Endothelial cell of umbilical vein (primary cell): ENCODE measurements around the gene FHOD1. TPM values are rescaled to one million over a fixed set of nuclear protein-coding genes. Genes with fewer than 3 reads are reported as not detected.

Source experiments
- BruUV-seq: library from RNA; stranded (reverse); fragments of 400-500 nt; replicated peaks from 2 replicates; lab custom pipeline; 2021; lab: Mats Ljungman, UMichigan
- CTCF ChIA-PET: fragments of 300-600, 350-600 bp; sonication (Branson Sonifier 250); formaldehyde crosslinking; loops from one replicate; lab custom pipeline; 2021; ENCODE audit warnings: antibody characterized with exemption, inconsistent platforms; lab: Charles Lee
- POLR2A ChIA-PET: fragments of 300-600, 350-600 bp; sonication (Branson Sonifier 250); formaldehyde crosslinking; loops from one replicate; lab custom pipeline; 2021; ENCODE audit warnings: antibody characterized with exemption, inconsistent platforms; lab: Charles Lee
- DNase-seq: peaks from one replicate; pipeline ENCODE4 v3.0.0-alpha.2; 2011; ENCODE audit warnings: low read depth, low spot score
- FAIRE-seq: peaks from 2 replicates; lab custom pipeline; 2011; peaks lifted over from hg19 to GRCh38; lab: Jason Lieb, UNC
- H2AFZ ChIP-seq: 2 replicates; pipeline ENCODE4 v1.6.0; 2012; ENCODE audit warnings: low read depth, low read length, control low read depth, inconsistent platforms
- H3K27ac ChIP-seq: 2 replicates; pipeline ENCODE4 v1.5.1; 2011; ENCODE audit warnings: low read depth, mild to moderate bottlenecking, control low read depth, low read length, moderate library complexity; ENCODE audit not compliant: insufficient read depth
- H3K27me3 ChIP-seq, 2 experiments: 2 replicates each; pipeline versions ENCODE4 v1.6.0 to v1.6.1; 2011; ENCODE audit warnings: low read length in 2 of 2, mixed read lengths in 1 of 2; ENCODE audit not compliant: control insufficient read depth in 2 of 2, insufficient read depth in 2 of 2
- H3K36me3 ChIP-seq, 2 experiments: 2 replicates in 1 of 2; 3 replicates in 1 of 2; pipeline ENCODE4 v1.5.1; 2011; ENCODE audit warnings: low read length in 2 of 2, mild to moderate bottlenecking in 1 of 2, moderate library complexity in 1 of 2; ENCODE audit not compliant: control insufficient read depth in 2 of 2, insufficient read depth in 2 of 2; ENCODE audit errors: extremely low read depth in 1 of 2
- H3K4me1 ChIP-seq: 3 replicates; pipeline ENCODE4 v1.5.1; 2011; ENCODE audit warnings: mild to moderate bottlenecking, low read length; ENCODE audit not compliant: control insufficient read depth, insufficient read depth; ENCODE audit errors: extremely low read depth
- H3K4me2 ChIP-seq: 2 replicates; pipeline ENCODE4 v1.6.1; 2011; ENCODE audit warnings: low read length, control low read depth, mixed read lengths; ENCODE audit not compliant: insufficient read depth
- H3K4me3 ChIP-seq, 3 experiments: fragments of 200-600 bp in 1 of 3; sonication (generic), shearing (Covaris generic) in 1 of 3; replicated peaks in 1 of 3; 2 replicates each; pipeline ENCODE4 v1.5.1; 2011 to 2016; ENCODE audit warnings: control low read depth in 3 of 3, low read length in 3 of 3, mild to moderate bottlenecking in 2 of 3, inconsistent platforms in 1 of 3, low read depth in 1 of 3, moderate library complexity in 1 of 3; ENCODE audit not compliant: insufficient read depth in 1 of 3
- H3K79me2 ChIP-seq: 2 replicates; pipeline ENCODE4 v1.6.0; 2012; ENCODE audit warnings: low read length, inconsistent platforms; ENCODE audit not compliant: control insufficient read depth, insufficient read depth
- H3K9ac ChIP-seq: replicated peaks from 2 replicates; pipeline ENCODE3; 2011; ENCODE audit warnings: low read length, control low read depth; ENCODE audit not compliant: insufficient read depth; ENCODE audit errors: extremely low read depth
- H3K9me1 ChIP-seq: replicated peaks from 3 replicates; pipeline ENCODE4 v1.6.0; 2011; ENCODE audit warnings: mild to moderate bottlenecking, low read length; ENCODE audit not compliant: control insufficient read depth, insufficient read depth; ENCODE audit errors: extremely low read depth
- H3K9me3 ChIP-seq: replicated peaks from 2 replicates; pipeline ENCODE4 v1.5.1; 2012; ENCODE audit warnings: low read length, inconsistent platforms; ENCODE audit not compliant: control insufficient read depth, insufficient read depth
- H4K20me1 ChIP-seq: replicated peaks from 2 replicates; pipeline ENCODE3; 2011; ENCODE audit warnings: mild to moderate bottlenecking, low read length; ENCODE audit not compliant: control insufficient read depth, insufficient read depth; ENCODE audit errors: extremely low read depth
- EZH2 ChIP-seq: IDR thresholded peaks from 2 replicates; pipeline ENCODE4 v1.6.1; 2012; ENCODE audit warnings: borderline replicate concordance, low read depth, mild to moderate bottlenecking, moderate library complexity, low read length, inconsistent platforms; ENCODE audit not compliant: severe bottlenecking
- FOS ChIP-seq: IDR thresholded peaks from 2 replicates; pipeline ENCODE4 v1.6.1; 2011; ENCODE audit warnings: mild to moderate bottlenecking, low read length, moderate library complexity, borderline replicate concordance; ENCODE audit not compliant: insufficient read depth
- GATA2 ChIP-seq: IDR thresholded peaks from 2 replicates; pipeline ENCODE4 v1.7.0; 2011; ENCODE audit warnings: low read depth, mild to moderate bottlenecking, moderate library complexity, mixed read lengths, low read length; ENCODE audit not compliant: insufficient read length, insufficient read depth
- MAX ChIP-seq: IDR thresholded peaks from 2 replicates; pipeline ENCODE4 v1.6.1; 2011; ENCODE audit not compliant: insufficient read depth, insufficient read length
- MYC ChIP-seq: IDR thresholded peaks from one replicate; pipeline ENCODE4 v1.6.1; 2011; ENCODE audit warnings: mild to moderate bottlenecking, low read depth, low read length
- POLR2A ChIP-seq: IDR thresholded peaks from 2 replicates; pipeline ENCODE4 v1.6.1; 2012; ENCODE audit warnings: low read depth, mild to moderate bottlenecking, control low read depth, low read length
- POLR2AphosphoS5 ChIP-seq: IDR thresholded peaks from 2 replicates; pipeline ENCODE4 v1.6.1; 2012; ENCODE audit warnings: low read depth, mild to moderate bottlenecking, control low read depth, low read length, moderate library complexity; ENCODE audit not compliant: insufficient read depth
- dilution Hi-C: fragments of 300-500 bp; cut with MboI; formaldehyde crosslinking; loops from one replicate; pipeline ENCODE4 v1.15.0; 2019; ENCODE audit warnings: low sequenced_read_pairs; ENCODE audit not compliant: extremely low pct_ligation_motif_present
- intact Hi-C: fragments of 100-400 bp; cut with micrococcal nuclease; formaldehyde crosslinking; loops from one replicate; pipeline ENCODE4 v1.10.0; 2022
- polyA plus RNA-seq, 4 experiments: library from polyadenylated mRNA; depleted of rRNA in 3 of 4; stranded (reverse) in 3 of 4; unstranded in 1 of 4; fragments of >200 nt; gene quantifications; 2 replicates each; pipeline versions ENCODE4 v1.2.1 to v1.2.3, GENCODE V29; 2011 to 2012; ENCODE audit warnings: missing spikeins in 1 of 4
- total RNA-seq: library from RNA; stranded (reverse); gene quantifications from 2 replicates; pipeline ENCODE4 v1.2.3, GENCODE V29; 2021
- TF ChIP-seq, protein P1 (sequence below), 2 donors: IDR thresholded peaks; 1 replicate in 1 of 2; 2 replicates in 1 of 2; pipeline ENCODE4 v1.5.1; 2011; ENCODE audit warnings: low read length in 2 of 2, mild to moderate bottlenecking in 2 of 2, moderate library complexity in 2 of 2, control low read depth in 1 of 2, inconsistent platforms in 1 of 2, low read depth in 1 of 2; ENCODE audit not compliant: insufficient read depth in 1 of 2; ENCODE audit errors: extremely low read depth in 1 of 2

The FHOD1 gene
- total and polyA plus RNA-seq, 2 donors (not counting 3 experiments of a cell fraction or from before 2014, with no cell fraction given), result 63.6 to 124 TPM

DNA sequence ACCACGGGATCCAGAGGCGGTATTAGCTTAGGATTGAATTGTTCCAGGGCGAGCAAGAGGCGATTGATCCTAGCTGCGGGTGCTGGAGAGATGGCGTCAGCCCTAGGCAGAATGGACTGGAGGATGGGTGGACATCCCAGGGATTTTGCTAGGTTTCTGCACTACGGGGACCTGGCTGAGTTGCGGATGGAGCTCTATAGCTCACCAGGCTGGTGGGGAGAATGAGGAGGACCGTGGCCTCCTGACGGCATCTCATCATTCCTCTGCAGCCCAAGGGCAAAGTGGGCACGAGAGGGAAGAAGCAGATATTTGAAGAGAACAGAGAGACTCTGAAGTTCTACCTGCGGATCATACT is 19.7 kb downstream of the FHOD1 start:
- intact Hi-C loops (loop anchor here (1.0 to 5.0 kb wide), 2 partner anchors 10 to 35 kb away; partner anchors contain the start of genes E2F4 and EXOC3L1), dilution Hi-C loops (no loop called here)
- Histone ChIP-seq H3K4me2 (peak overlapping the region; percentile 79), H4K20me1 (no peaks in the 10 kb centered on the region), H2AFZ (no peak overlapping the region), H3K27me3 (no peaks in the 10 kb centered on the region), H3K4me1 (peaks cover 18% of the 10 kb centered on the region), H3K9me1 (no peaks in the 10 kb centered on the region), H3K9me3 (no peaks in the 10 kb centered on the region), H3K79me2 (peaks cover 11% of the 10 kb centered on the region), H3K27ac (peak overlapping the region; percentile 44), H3K4me3 (peak overlapping the region; percentile 66 to 86 (median 78)), H3K9ac (peak overlapping the region; percentile 77), H3K36me3 (peaks cover 10 to 39% of the 10 kb centered on the region in 2 experiments)
- CTCF ChIA-PET, result interaction anchor here (0.9 to 2.6 kb wide), 5 partner anchors 19 to 210 kb away, joined by 3 to 15 read pairs (median 5); no protein-coding TSS in a partner anchor
- BruUV-seq, result TSS peak; percentile 37
- POLR2A ChIA-PET, result interaction anchor here (0.5 to 1.8 kb wide), 7 partner anchors 10 to 589 kb away, joined by 3 to 10 read pairs (median 5); partner anchors contain the start of gene FHOD1
- no peak for TF ChIP-seq MYC
- DNase-seq (no peak), FAIRE-seq (no peak)

- Histone ChIP-seq H3K79me2 (peaks cover 11% of the 10 kb centered on the region), H2AFZ (peak within 1 kb of the TSS; percentile 12), H3K9me1 (no peaks in the 10 kb centered on the region), H3K4me1 (peaks cover 18% of the 10 kb centered on the region), H3K9me3 (no peaks in the 10 kb centered on the region), H3K36me3 (peaks cover 10 to 38% of the 10 kb centered on the region in 2 experiments), H3K27ac (peak within 1 kb of the TSS; percentile 44), H3K27me3 (no peaks in the 10 kb centered on the region), H4K20me1 (no peaks in the 10 kb centered on the region), H3K4me3 (peak within 1 kb of the TSS; percentile 66 to 86 (median 78)), H3K4me2 (peak within 1 kb of the TSS; percentile 79), H3K9ac (peak within 1 kb of the TSS; percentile 77)
- ChIA-PET CTCF (interaction anchor here (0.9 to 2.6 kb wide), 9 partner anchors 10 to 209 kb away, joined by 3 to 15 read pairs (median 5); partner anchors contain the start of gene FHOD1), POLR2A (interaction anchor here (0.5 to 1.8 kb wide), 6 partner anchors 10 to 590 kb away, joined by 3 to 10 read pairs (median 6); partner anchors contain the start of gene FHOD1)
- TF ChIP-seq, protein P1, sequence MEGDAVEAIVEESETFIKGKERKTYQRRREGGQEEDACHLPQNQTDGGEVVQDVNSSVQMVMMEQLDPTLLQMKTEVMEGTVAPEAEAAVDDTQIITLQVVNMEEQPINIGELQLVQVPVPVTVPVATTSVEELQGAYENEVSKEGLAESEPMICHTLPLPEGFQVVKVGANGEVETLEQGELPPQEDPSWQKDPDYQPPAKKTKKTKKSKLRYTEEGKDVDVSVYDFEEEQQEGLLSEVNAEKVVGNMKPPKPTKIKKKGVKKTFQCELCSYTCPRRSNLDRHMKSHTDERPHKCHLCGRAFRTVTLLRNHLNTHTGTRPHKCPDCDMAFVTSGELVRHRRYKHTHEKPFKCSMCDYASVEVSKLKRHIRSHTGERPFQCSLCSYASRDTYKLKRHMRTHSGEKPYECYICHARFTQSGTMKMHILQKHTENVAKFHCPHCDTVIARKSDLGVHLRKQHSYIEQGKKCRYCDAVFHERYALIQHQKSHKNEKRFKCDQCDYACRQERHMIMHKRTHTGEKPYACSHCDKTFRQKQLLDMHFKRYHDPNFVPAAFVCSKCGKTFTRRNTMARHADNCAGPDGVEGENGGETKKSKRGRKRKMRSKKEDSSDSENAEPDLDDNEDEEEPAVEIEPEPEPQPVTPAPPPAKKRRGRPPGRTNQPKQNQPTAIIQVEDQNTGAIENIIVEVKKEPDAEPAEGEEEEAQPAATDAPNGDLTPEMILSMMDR (IDR thresholded peaks at IDR 0.05; ENCODE audit: extremely low read depth in 1 of 2, insufficient read depth in 1 of 2, low read depth in 1 of 2, low read length in 2 of 2), result peak in 1 of 2 donors; percentile 21
- TF ChIP-seq EZH2, result no peak
- no peak for TF ChIP-seq FOS
- TF ChIP-seq GATA2, result no peak
- TF ChIP-seq MAX, result peak; percentile 62
- TF ChIP-seq POLR2A, result peak; percentile 81
- TF ChIP-seq POLR2AphosphoS5, result peak; percentile 87
- BruUV-seq, result no TSS peak
- FAIRE-seq (peak; percentile 99), DNase-seq (peak; percentile 98)
- dilution Hi-C loops, result no loop called here
- intact Hi-C loops, result loop anchor here (1.0 to 5.0 kb wide), 3 partner anchors 10 to 35 kb away; partner anchors contain the start of genes E2F4 and EXOC3L1
Measured at GRCh38 chr16:67226804-67227566, 20.3 kb downstream of the FHOD1 start, which contains the start of gene TMEM208. TMEM208 (plus strand) TSS chr16:67227130; CDS start chr16:67227219, 89 bp downstream.
